ENCODE measurements around the gene RBMS2.

The RBMS2 gene

GRCh38 chr12:56589783-56590182, 68.2 kb downstream of the RBMS2 start:
- DNase-seq, result no peak

GRCh38 chr12:56590237-56590830, 68.7 kb downstream of the RBMS2 start:
- DNase-seq, result peak; percentile 39

- no peak for DNase-seq
These were observed 69.5 kb downstream of the RBMS2 start for GRCh38 chr12:56591126-56591525.

- no peak for DNase-seq
These were observed 70.3 kb downstream of the RBMS2 start for GRCh38 chr12:56591961-56592360.

- DNase-seq, result peak; percentile 73
These were observed 72.4 kb downstream of the RBMS2 start for GRCh38 chr12:56593909-56594621.

- no peak for DNase-seq
These were observed 75.2 kb downstream of the RBMS2 start for GRCh38 chr12:56596815-56597214.

GRCh38 chr12:56599041-56599440, 77.4 kb downstream of the RBMS2 start:
- DNase-seq, result no peak

- no peak for DNase-seq
These were observed 78.2 kb downstream of the RBMS2 start for GRCh38 chr12:56599797-56600196.

GRCh38 chr12:56600753-56601152, 79.1 kb downstream of the RBMS2 start:
- DNase-seq, result no peak

- peak; percentile 35 for DNase-seq
These were observed 79.9 kb downstream of the RBMS2 start for GRCh38 chr12:56601503-56601902.

GRCh38 chr12:56602239-56602638, 80.6 kb downstream of the RBMS2 start:
- no peak for DNase-seq

GRCh38 chr12:56604355-56604754, 82.7 kb downstream of the RBMS2 start:
- no peak for DNase-seq

GRCh38 chr12:56614627-56615026, 93.0 kb downstream of the RBMS2 start:
- DNase-seq, result no peak

- no peak for DNase-seq
These were observed 94.6 kb downstream of the RBMS2 start for GRCh38 chr12:56616244-56616643.

GRCh38 chr12:56616925-56617324, 95.3 kb downstream of the RBMS2 start:
- DNase-seq, result no peak

- no peak for DNase-seq
These were observed 100.9 kb downstream of the RBMS2 start for GRCh38 chr12:56622535-56622934.

- no peak for DNase-seq
These were observed 105.1 kb downstream of the RBMS2 start for GRCh38 chr12:56626701-56627100.

GRCh38 chr12:56628671-56629458, 107.2 kb downstream of the RBMS2 start:
- DNase-seq, result peak; percentile 72

GRCh38 chr12:56629459-56630179, 108.0 kb downstream of the RBMS2 start:
- peak; percentile 45 for DNase-seq

GRCh38 chr12:56630180-56630632, 108.6 kb downstream of the RBMS2 start, which contains the start of gene BAZ2A:
Gene BAZ2A, minus strand, starts transcription at chr12:56630326. Its CDS starts 12,796 bp downstream, at chr12:56617530.
- DNase-seq, result peak; percentile 93

- peak; percentile 66 for DNase-seq
These were observed 110.4 kb downstream of the RBMS2 start for GRCh38 chr12:56631790-56632700.

All from activated CD4-positive, alpha-beta T cell treated with anti-CD3 and anti-CD28 coated beads for 48 hours (primary cell).